CD4-positive, alpha-beta T cell (primary cell): ENCODE measurements around the gene NUDT12. TPM values are rescaled to one million over a fixed set of nuclear protein-coding genes. Genes with fewer than 3 reads are reported as not detected.

Source experiments
- ATAC-seq: fragments of 200-7000 bp; cut with Tn5 transposase; one replicate; pipeline ENCODE4 v1.10.0; 2022; ENCODE audit warnings: mild to moderate bottlenecking; ENCODE audit not compliant: poor library complexity
- CTCF ChIA-PET: fragments of 350-600 bp; sonication (Branson Sonifier 250); formaldehyde crosslinking; loops from one replicate; lab custom pipeline; 2021; ENCODE audit warnings: antibody characterized with exemption, inconsistent platforms; lab: Charles Lee
- POLR2A ChIA-PET: fragments of 350-600 bp; sonication (Branson Sonifier 250); formaldehyde crosslinking; loops from one replicate; lab custom pipeline; 2021; ENCODE audit warnings: antibody characterized with exemption, inconsistent platforms; lab: Charles Lee
- DNase-seq, 14 experiments: peaks; one replicate each; pipeline ENCODE4 v3.0.0-alpha.2; 2013 to 2020; ENCODE audit warnings: mixed read lengths in 2 of 14
- H3K27ac ChIP-seq, 2 donors: one replicate each; pipeline versions ENCODE4 v1.5.1 to v1.7.0; 2013; ENCODE audit warnings: low read length in 2 of 2, low read depth in 1 of 2, mild to moderate bottlenecking in 1 of 2
- H3K27me3 ChIP-seq, 2 experiments: 1 replicate in 1 of 2; 2 replicates in 1 of 2; pipeline versions ENCODE4 v1.6.1 to v1.7.0; 2013; ENCODE audit warnings: low read length in 2 of 2, control low read depth in 1 of 2, mild to moderate bottlenecking in 1 of 2, moderate library complexity in 1 of 2; ENCODE audit not compliant: insufficient read depth in 2 of 2, control insufficient read depth in 1 of 2
- H3K36me3 ChIP-seq: one replicate; pipeline ENCODE4 v1.6.1; 2013; ENCODE audit warnings: low read length, control low read depth; ENCODE audit not compliant: insufficient read depth
- H3K4me1 ChIP-seq: one replicate; pipeline ENCODE4 v1.6.1; 2013; ENCODE audit warnings: low read length, control low read depth; ENCODE audit not compliant: insufficient read depth
- H3K4me3 ChIP-seq: one replicate; pipeline ENCODE4 v1.5.1; 2013; ENCODE audit warnings: mild to moderate bottlenecking, low read length, moderate library complexity
- H3K9me3 ChIP-seq, 2 experiments: 1 replicate in 1 of 2; 2 replicates in 1 of 2; pipeline versions ENCODE4 v1.6.1 to v1.7.0; 2013; ENCODE audit warnings: low read length in 2 of 2, mild to moderate bottlenecking in 2 of 2, control low read depth in 1 of 2, moderate library complexity in 1 of 2; ENCODE audit not compliant: control insufficient read depth in 1 of 2, insufficient read depth in 1 of 2
- H3K27ac Mint-ChIP-seq: one replicate; pipeline ENCODE4 v1.8.0; 2020; ENCODE audit warnings: mixed read lengths
- H3K27me3 Mint-ChIP-seq: one replicate; pipeline ENCODE4 v1.8.0; 2021; ENCODE audit warnings: mixed read lengths
- H3K36me3 Mint-ChIP-seq: one replicate; pipeline ENCODE4 v1.8.0; 2021; ENCODE audit warnings: low read depth, mixed read lengths
- H3K4me1 Mint-ChIP-seq: one replicate; pipeline ENCODE4 v1.8.0; 2021; ENCODE audit warnings: low read depth, mixed read lengths
- H3K4me3 Mint-ChIP-seq: one replicate; pipeline ENCODE4 v1.8.0; 2020; ENCODE audit warnings: mild to moderate bottlenecking, mixed read lengths
- H3K9me3 Mint-ChIP-seq: one replicate; pipeline ENCODE4 v1.8.0; 2020; ENCODE audit warnings: mixed read lengths
- CTCF ChIP-seq: fragments of 200-600 bp; IDR thresholded peaks from one replicate; pipeline ENCODE4 v1.8.0; 2022; ENCODE audit warnings: antibody characterized with exemption, mild to moderate bottlenecking
- intact Hi-C, 2 experiments: fragments of 100-400 bp; cut with DNase I in 1 of 2; cut with micrococcal nuclease in 1 of 2; formaldehyde crosslinking; loops; one replicate each; pipeline versions ENCODE4 v1.15.1 to v1.9.0; 2023 to 2025; cut with DNase I, micrococcal nuclease
- total RNA-seq, 174 experiments: library from RNA in 2 of 174; stranded (reverse) in 2 of 174; gene quantifications; one replicate each; pipeline ENCODE4 v1.2.3 and lab custom pipeline; 2021 to 2026

The NUDT12 gene
- total RNA-seq, 2 experiments from 2014 or later, result 1.0 to 1.4 TPM

DNA sequence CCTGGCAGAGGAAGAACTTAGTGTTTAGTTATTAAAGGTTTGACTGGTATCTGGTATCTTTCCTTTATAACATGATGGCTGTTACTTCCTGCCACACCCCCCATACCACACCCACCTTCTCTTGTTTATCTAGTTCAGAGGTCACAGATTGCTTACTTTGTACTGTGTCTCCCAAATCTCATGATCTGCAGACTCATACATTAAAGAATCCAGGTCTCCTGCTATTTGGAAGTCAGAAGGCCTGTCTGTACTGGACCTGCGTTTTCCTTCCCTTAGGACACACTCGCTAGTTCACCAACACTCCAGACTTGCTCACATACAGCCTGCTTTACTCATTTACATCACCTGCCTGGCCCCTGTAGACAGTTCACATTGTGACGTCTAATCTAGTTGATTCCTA, 39.3 kb downstream of the NUDT12 start:
- TF ChIP-seq CTCF, result no peak
- H3K4me3 Mint-ChIP-seq, result no peak overlapping the region
- H3K4me1 Mint-ChIP-seq, result peaks cover 4% of the 10 kb centered on the region
- ChIA-PET POLR2A (no interaction called here), CTCF (no interaction called here)
- Histone ChIP-seq H3K9me3 (no peaks in the 10 kb centered on the region), H3K27ac (no peak overlapping the region), H3K4me1 (no peaks in the 10 kb centered on the region), H3K27me3 (no peaks in the 10 kb centered on the region), H3K36me3 (no peaks in the 10 kb centered on the region), H3K4me3 (no peak overlapping the region)
- no peak overlapping the region for H3K27ac Mint-ChIP-seq
- DNase-seq (no peak), ATAC-seq (no peak)
- no peaks in the 10 kb centered on the region for H3K27me3 Mint-ChIP-seq
- intact Hi-C loops, result no loop called here
- no peaks in the 10 kb centered on the region for H3K9me3 Mint-ChIP-seq
- H3K36me3 Mint-ChIP-seq, result no peaks in the 10 kb centered on the region

- H3K27me3 ChIP-seq, result no peaks in the 10 kb centered on the region
- no peak overlapping the region for H3K27ac Mint-ChIP-seq
- intact Hi-C loops, result no loop called here
- no peak overlapping the region for H3K4me3 Mint-ChIP-seq
- ChIA-PET POLR2A (no interaction called here), CTCF (no interaction called here)
- peaks cover 4% of the 10 kb centered on the region for H3K4me1 Mint-ChIP-seq
- no peak for DNase-seq
- H3K27me3 Mint-ChIP-seq, result no peaks in the 10 kb centered on the region
- ATAC-seq, result no peak
- H3K4me1 ChIP-seq, result no peaks in the 10 kb centered on the region
- no peak for TF ChIP-seq CTCF
- no peaks in the 10 kb centered on the region for H3K36me3 ChIP-seq
- H3K4me3 ChIP-seq, result no peak overlapping the region
- no peaks in the 10 kb centered on the region for H3K9me3 ChIP-seq
- no peaks in the 10 kb centered on the region for H3K36me3 Mint-ChIP-seq
- no peaks in the 10 kb centered on the region for H3K9me3 Mint-ChIP-seq
- H3K27ac ChIP-seq, result no peak overlapping the region
Observed at GRCh38 chr5:103522586-103522985, 40.0 kb downstream of the NUDT12 start.

GRCh38 chr5:103519550-103519949, 43.0 kb downstream of the NUDT12 start:
- Histone ChIP-seq H3K9me3 (no peaks in the 10 kb centered on the region), H3K4me1 (no peaks in the 10 kb centered on the region), H3K4me3 (no peak overlapping the region), H3K27me3 (peaks cover 0 to 5% of the 10 kb centered on the region in 2 experiments), H3K36me3 (no peaks in the 10 kb centered on the region), H3K27ac (no peak overlapping the region)
- Mint-ChIP-seq H3K36me3 (no peaks in the 10 kb centered on the region), H3K4me1 (peaks cover 4% of the 10 kb centered on the region), H3K27ac (no peak overlapping the region), H3K4me3 (no peak overlapping the region), H3K9me3 (no peaks in the 10 kb centered on the region), H3K27me3 (no peaks in the 10 kb centered on the region)
- POLR2A ChIA-PET, result no interaction called here
- TF ChIP-seq CTCF, result no peak
- DNase-seq (no peak), ATAC-seq (no peak)
- intact Hi-C loops, result no loop called here
- CTCF ChIA-PET, result no interaction called here
